Lower leg skin (tissue), 4 donors: ENCODE results near the gene C1D. TPM values are rescaled to one million over a fixed set of nuclear protein-coding genes. Genes with fewer than 3 reads are reported as not detected.

Source experiments
- DNase-seq, 2 donors: peaks; one replicate each; pipeline ENCODE4 v3.0.0-alpha.2; 2019; ENCODE audit warnings: low spot score in 2 of 2
- H3K4me3 ChIP-seq: fragments of 200-600 bp; sonication (generic); 2 replicates; pipeline ENCODE4 v1.5.1; 2017; ENCODE audit warnings: mild to moderate bottlenecking, low read depth; ENCODE audit not compliant: poor library complexity, severe bottlenecking
- POLR2A ChIP-seq, 2 donors: fragments of 450-650 bp; IDR thresholded peaks; one replicate each; pipeline ENCODE4 v1.6.1; 2016 to 2017; ENCODE audit warnings: antibody characterized with exemption in 2 of 2, mild to moderate bottlenecking in 1 of 2, moderate library complexity in 1 of 2
- WGBS, 2 donors: methylation state at CpG; one replicate each; pipeline ENCODE4 v1.1.5; 2018; 5-methylcytosine and 5-hydroxymethylcytosine counted together
- intact Hi-C: fragments of 100-400 bp; cut with DNase I; formaldehyde crosslinking; loops from one replicate; pipeline ENCODE4 v1.15.0; 2023; ENCODE audit warnings: low total_unique reads
- total RNA-seq, 4 donors: library from RNA; depleted of rRNA; stranded (reverse); fragments of >200 nt; gene quantifications; one replicate each; pipeline ENCODE4 v1.1.0, GENCODE V29; 2016
- TF ChIP-seq, protein P1 (sequence below), 3 donors: fragments of 450-650 bp; IDR thresholded peaks; one replicate each; pipeline ENCODE4 v1.5.1; 2016; ENCODE audit warnings: antibody characterized with exemption in 3 of 3, mild to moderate bottlenecking in 3 of 3, moderate library complexity in 2 of 3

C1D gene
- total RNA-seq, 4 donors from 2014 or later: 8.0 to 30.3 (median 14.7) TPM

DNA sequence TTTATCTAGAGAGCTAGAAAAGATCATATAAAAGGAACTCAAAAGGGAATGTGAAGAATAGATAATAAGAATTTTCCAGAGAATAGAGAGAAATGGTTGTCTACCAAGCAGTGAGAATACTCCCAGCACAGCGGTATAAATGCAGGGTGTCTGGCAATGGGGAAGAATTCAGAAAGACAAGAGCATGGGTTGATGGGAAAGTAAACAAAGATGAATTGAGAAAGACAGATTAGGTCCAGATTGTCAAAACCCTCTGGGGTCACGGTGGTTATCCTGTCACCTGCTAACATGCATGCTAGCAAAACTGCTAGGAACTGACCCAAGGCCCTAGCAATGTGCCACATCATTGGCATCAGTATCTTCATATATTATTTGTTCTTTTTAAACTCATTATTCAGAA, 30.8 kb upstream of the C1D start:
- 94 to 97% methylated on average over 2 of the region's 2 CpGs for WGBS, 2 donors
- TF ChIP-seq, protein P1, sequence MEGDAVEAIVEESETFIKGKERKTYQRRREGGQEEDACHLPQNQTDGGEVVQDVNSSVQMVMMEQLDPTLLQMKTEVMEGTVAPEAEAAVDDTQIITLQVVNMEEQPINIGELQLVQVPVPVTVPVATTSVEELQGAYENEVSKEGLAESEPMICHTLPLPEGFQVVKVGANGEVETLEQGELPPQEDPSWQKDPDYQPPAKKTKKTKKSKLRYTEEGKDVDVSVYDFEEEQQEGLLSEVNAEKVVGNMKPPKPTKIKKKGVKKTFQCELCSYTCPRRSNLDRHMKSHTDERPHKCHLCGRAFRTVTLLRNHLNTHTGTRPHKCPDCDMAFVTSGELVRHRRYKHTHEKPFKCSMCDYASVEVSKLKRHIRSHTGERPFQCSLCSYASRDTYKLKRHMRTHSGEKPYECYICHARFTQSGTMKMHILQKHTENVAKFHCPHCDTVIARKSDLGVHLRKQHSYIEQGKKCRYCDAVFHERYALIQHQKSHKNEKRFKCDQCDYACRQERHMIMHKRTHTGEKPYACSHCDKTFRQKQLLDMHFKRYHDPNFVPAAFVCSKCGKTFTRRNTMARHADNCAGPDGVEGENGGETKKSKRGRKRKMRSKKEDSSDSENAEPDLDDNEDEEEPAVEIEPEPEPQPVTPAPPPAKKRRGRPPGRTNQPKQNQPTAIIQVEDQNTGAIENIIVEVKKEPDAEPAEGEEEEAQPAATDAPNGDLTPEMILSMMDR (IDR thresholded peaks at IDR 0.05): no peak
- no peak for TF ChIP-seq POLR2A (IDR thresholded peaks at IDR 0.05)

DNA sequence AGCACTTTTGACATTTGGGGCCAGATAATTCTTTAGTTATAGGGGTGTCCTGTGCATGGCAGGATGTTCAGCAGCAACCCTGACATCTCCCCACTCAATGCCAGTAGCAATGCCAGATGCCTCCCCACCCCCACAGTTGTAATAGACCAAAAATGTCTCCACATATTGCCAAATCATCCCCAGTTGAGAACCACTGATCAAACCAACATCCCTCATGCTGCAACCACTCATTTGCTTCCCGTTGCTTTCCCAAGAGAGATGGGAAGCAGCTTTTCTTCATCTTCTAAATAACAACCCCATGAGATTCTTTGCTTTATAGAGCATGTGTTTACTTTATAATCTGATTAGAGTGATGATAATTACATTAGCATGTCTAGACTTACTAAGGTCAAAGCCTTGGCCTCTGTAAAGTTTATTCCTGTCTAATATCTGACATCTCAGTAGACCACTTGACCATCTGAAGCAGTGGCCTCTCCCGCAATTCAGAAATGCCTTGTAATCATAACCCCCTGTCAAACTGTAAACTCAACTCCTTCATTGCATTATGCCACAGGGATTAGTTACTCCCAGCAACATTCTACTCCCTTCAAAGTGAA, 28.7 kb upstream of the C1D start:
- 74 to 82% methylated on average over 2 of the region's 2 CpGs for WGBS, 2 donors
- intact Hi-C loops: no loop called here
- no peak for DNase-seq
- TF ChIP-seq, protein P1 (IDR thresholded peaks at IDR 0.05): no peak
- no peak for TF ChIP-seq POLR2A (IDR thresholded peaks at IDR 0.05)
- no peak overlapping the region for H3K4me3 ChIP-seq

More for the DNA sequence above, 30.8 kb upstream of the C1D start:
- H3K4me3 ChIP-seq: no peak overlapping the region
- intact Hi-C loops: no loop called here
- no peak for DNase-seq

DNA sequence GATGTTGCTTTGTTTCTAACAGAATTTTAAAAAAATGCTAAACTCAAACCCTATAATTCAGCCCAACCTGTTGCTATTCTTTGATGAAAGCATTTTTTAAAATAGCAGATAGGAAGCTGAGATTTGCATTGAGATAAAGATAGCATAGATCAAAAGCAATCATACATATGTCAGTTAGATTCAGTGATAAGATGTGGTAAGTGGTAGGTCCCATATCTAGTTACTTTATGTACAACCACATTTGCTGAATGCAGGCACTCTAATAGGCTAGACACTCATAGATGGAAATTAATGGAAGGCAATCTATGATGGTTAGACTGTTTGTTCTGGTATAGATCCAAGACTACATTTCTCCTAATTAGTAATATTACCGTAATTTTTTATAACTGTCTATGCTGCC, 27.2 kb upstream of the C1D start:
- H3K4me3 ChIP-seq: no peak overlapping the region
- no peak for DNase-seq
- intact Hi-C loops: no loop called here
- 81 to 92% methylated on average over 1 of the region's 1 CpG for WGBS, 2 donors
- TF ChIP-seq, protein P1 (IDR thresholded peaks at IDR 0.05): no peak
- no peak for TF ChIP-seq POLR2A (IDR thresholded peaks at IDR 0.05)

DNA sequence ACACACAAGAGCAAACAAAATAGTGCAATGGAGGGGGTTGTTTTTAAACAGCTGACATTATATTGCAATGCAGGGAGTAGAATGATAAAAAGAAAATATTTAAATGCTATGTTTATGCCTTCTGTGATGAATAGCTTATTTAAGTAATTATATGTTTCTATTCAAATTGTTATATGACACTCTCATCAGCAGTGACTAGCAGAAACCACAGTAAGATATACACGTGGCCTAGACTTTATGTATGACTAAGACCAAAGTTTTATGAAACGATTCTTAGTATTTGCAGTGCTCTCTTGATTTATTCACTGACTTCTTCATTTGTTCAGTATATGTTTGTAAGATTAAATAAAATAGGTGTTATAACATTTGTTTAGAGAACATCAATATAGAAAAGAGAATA, 26.1 kb upstream of the C1D start:
- H3K4me3 ChIP-seq: no peak overlapping the region
- TF ChIP-seq POLR2A (IDR thresholded peaks at IDR 0.05): no peak
- TF ChIP-seq, protein P1 (IDR thresholded peaks at IDR 0.05): no peak
- intact Hi-C loops: no loop called here
- DNase-seq: no peak
- 83 to 84% methylated on average over 2 of the region's 2 CpGs for WGBS, 2 donors

DNA sequence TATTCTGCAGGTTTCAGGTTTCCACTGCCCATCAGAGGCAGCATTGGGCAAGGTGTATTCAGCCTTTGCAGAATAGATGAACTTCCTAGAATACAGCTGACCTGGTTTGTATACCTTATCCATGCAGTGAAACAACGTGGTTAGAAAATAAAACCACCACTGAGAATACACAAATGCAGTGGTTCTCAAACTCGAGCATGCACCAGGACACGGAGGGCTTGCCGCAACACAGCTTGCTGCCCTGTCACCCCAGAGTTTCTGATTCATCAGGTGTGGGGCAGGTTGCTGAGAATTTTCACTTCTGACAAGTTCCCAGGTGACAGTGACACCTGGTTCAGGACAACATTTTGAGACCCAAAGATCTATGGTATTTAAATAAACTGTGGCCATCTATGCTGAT, 23.4 kb upstream of the C1D start:
- WGBS, 2 donors: 79 to 85% methylated on average over 4 of the region's 4 CpGs

More for the DNA sequence above, 23.4 kb upstream of the C1D start:
- H3K4me3 ChIP-seq: no peak overlapping the region
- TF ChIP-seq, protein P1 (IDR thresholded peaks at IDR 0.05): no peak
- no peak for TF ChIP-seq POLR2A (IDR thresholded peaks at IDR 0.05)
- no peak for DNase-seq
- intact Hi-C loops: no loop called here
